ENCODE data around the gene DNAJC11. TPM values are rescaled to one million over a fixed set of nuclear protein-coding genes. Genes with fewer than 3 reads are reported as not detected.
"Not testable (repeated sequence)": the region's sequence is repeated elsewhere in the genome, so short reads cannot be mapped to it uniquely, and the experiment has no call there.

DNAJC11 gene
- total RNA-seq, 1 experiment from 2014 or later = 48.2 TPM

GRCh38 chr1:6652986-6653385, 48.6 kb downstream of the DNAJC11 start:
- DNase-seq (ENCODE audit: low spot score) = no peak

- DNase-seq (ENCODE audit: low spot score) = no peak
Measured at GRCh38 chr1:6651909-6652308, 49.7 kb downstream of the DNAJC11 start.

DNA sequence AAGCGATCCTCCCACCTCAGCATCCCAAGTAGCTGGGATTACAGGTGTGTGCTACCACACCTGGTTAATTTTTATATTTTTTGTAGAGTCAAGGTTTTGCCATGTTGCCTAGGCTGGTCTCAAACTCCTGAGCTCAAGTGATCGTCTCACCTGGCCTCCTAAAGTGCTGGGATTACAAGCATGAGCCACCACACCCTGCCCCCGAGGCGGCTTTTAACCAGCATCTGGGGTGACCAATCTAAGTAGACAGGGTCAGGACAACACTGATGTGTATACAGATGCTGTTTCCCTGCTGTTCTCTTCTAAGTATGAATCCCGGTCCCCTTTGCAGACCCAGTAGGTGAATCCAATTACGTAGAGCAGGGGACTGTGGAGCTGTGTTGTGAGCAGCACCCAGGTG, 53.1 kb downstream of the DNAJC11 start:
- DNase-seq (ENCODE audit: low spot score) = no peak

DNA sequence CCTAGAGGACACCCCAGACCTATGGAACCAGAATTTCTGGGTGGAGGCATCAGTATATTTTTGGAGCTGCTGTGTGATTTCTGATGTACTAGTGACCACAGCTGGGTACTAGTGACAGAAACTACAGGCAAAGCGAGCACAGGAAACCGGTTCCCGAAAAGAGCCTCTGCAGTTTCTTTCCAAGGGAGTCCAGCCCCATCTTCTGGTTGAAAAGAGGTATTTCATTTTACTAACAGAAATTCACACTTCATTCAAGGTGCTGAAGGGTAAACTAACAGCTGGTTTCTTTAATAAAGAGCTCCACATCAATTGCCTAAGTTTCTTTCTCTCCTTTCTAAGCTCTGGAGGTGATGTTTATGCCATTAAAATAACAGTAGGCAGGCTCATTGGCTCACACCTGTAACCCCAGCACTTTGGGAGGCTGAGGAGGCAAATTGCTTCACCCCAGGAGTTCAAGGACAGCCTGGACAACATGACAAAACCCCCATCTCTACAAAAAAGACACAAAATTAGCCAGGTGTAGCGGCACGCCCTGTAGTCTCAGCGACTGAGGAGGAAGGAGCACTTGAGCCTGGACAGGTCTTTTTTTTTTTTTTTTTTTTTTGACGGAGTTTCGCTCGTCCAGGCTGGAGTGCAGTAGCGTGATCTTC, 55.0 kb downstream of the DNAJC11 start:
- peak; percentile 55 for DNase-seq (ENCODE audit: low spot score)

- DNase-seq (ENCODE audit: low spot score) = no peak
Measured at GRCh38 chr1:6645018-6645417, 56.6 kb downstream of the DNAJC11 start.

DNA sequence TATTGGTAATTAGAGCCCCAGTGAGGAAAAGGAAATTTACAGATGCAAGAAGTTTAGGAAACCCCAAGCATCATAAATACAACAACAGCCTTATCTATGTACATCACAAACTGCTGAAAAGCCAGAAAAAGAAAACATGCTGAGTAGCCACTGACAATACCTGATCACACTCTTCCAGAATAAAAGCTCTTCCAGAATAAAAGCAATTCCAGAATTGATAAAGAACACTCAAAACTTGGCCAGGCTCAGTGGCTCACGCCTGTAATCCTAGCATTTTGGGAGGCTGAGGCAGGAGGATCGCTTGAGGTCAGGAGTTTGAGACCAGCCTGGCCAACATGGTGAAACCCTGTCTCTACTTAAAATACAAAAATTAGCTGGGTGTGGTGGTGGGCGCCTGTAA, 60.7 kb downstream of the DNAJC11 start:
- not testable (repeated sequence) for DNase-seq (ENCODE audit: low spot score)

DNA sequence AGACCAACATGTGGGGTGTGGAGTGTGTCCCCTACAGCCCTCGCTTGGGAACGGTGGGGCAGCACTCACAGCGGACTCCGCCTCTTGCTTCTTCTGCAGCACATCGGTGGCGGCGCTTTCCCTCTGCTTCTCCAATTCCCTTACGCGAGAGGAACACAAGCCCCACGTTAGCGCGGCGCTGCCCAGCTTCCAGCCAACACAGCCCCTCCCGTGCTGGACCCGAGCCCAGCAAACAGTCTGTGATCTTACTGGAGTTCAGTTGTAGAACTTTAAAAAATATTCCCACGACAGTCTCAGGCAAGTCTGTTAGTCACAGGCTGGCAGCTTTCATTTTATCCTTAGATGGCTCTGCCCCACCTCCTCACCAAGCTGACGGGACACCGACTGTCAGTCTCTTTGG, 63.4 kb downstream of the DNAJC11 start:
- DNase-seq (ENCODE audit: low spot score) = no peak

- DNase-seq (ENCODE audit: low spot score) = no peak
Measured at GRCh38 chr1:6637770-6638169, 63.8 kb downstream of the DNAJC11 start.

DNA sequence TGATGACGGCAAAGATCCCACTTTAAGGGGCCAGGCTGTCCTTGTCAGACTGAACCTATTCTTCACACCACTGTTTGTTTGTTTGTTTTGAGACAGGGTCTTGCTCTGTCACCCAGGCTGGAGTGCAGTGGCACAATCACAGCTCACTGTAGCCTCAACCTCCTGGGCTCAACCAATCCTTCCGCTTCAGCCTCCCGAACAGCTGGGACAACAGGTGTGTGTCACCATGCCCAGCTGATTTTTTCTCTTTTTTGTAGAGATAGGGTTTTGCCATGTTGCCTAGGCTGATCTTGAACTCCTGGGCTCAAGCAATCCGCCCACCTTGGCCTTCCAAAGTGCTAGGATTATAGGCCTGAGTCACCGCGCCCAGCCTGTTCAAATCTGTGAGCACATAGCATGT, 64.8 kb downstream of the DNAJC11 start:
- not testable (repeated sequence) for DNase-seq (ENCODE audit: low spot score)

GRCh38 chr1:6635910-6636760, 65.5 kb downstream of the DNAJC11 start:
- no peak for DNase-seq (ENCODE audit: low spot score)

- DNase-seq (ENCODE audit: low spot score) = no peak
Measured at GRCh38 chr1:6635161-6635909, 66.3 kb downstream of the DNAJC11 start.

- peak; percentile 45 for DNase-seq (ENCODE audit: low spot score)
Measured at GRCh38 chr1:6634371-6635052, 67.1 kb downstream of the DNAJC11 start.

DNA sequence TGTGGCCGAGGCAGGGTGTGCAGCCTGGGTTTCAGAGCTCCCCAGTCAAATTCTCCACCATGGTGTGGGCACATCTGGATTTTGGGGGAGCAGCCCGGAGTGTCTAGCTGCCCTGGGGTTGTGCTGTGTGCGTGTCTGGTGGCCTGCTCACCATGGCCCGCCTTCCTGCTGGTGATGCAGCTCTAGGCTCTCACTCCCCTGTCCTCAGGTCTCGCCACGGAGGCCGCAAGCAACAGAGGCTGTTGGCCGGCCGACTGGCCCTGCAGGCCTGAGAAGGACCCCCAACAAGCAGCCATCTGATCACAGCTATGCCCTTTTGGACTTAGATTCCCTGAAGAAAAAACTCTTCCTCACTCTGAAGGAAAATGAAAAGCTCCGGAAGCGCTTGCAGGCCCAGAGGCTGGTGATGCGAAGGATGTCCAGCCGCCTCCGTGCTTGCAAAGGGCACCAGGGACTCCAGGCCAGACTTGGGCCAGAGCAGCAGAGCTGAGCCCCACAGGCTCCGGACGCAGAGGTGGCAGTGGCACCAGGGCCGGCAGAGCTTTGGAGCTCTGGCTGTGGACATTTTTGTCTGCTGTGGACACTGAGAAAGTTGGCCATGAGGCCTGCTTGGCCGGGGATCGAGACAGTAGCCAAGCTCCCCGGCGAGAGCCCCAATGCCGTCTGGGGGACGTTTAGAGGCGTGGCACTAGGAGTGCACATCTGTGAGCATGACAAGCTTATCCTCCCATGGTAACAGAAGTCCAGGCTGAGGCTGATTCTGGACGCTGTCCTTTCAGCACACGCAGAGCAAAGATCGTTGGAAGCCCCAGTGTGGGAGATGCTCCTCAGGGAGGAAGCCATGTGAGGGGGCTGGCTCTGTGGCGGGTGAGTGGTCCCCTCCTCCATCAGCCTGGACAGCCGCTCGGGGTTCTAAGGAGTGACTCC, 68.8 kb downstream of the DNAJC11 start:
- no peak for DNase-seq (ENCODE audit: low spot score)

- no peak for DNase-seq (ENCODE audit: low spot score)
Measured at GRCh38 chr1:6631058-6631457, 70.6 kb downstream of the DNAJC11 start.

- DNase-seq (ENCODE audit: low spot score) = no peak
Measured at GRCh38 chr1:6630027-6630426, 71.6 kb downstream of the DNAJC11 start.

DNA sequence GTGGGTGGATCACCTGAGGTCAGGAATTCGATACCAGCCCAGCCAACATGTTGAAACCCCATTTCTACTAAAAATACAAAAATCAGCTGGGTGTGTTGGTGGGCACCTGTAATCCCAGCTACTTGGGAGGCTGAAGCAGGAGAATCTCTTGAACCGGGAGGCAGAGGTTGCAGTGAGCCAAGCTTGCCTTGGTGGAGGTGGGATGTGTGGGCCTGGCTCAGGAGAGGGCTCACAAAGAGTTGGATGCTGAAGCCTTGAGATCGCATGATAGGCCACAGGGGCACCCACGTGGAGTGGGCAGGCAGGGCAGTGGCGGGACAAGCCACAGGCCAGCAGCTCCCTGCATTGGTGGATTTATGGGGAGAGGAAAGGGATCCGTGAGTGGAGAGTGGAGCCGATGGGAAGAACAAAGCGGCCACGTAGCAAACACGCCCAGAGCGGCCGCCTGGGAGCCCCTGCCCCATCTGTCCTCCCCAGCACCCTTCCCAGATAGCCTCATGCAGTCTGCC, 72.6 kb downstream of the DNAJC11 start:
- DNase-seq (ENCODE audit: low spot score) = no peak

GRCh38 chr1:6627841-6628545, 73.6 kb downstream of the DNAJC11 start:
- no peak for DNase-seq (ENCODE audit: low spot score)

- DNase-seq (ENCODE audit: low spot score) = no peak
Measured at GRCh38 chr1:6627031-6627430, 74.6 kb downstream of the DNAJC11 start.

- DNase-seq (ENCODE audit: low spot score) = peak; percentile 26
Measured at GRCh38 chr1:6625584-6626149, 75.9 kb downstream of the DNAJC11 start.
